ENCODE measurements around the gene MRPL24. TPM values are rescaled to one million over a fixed set of nuclear protein-coding genes. Genes with fewer than 3 reads are reported as not detected.
"Not testable (repeated sequence)": the region's sequence is repeated elsewhere in the genome, so short reads cannot be mapped to it uniquely, and the experiment has no call there.

MRPL24 gene
- total RNA-seq, 2 experiments from 2014 or later = 50.4 to 54.7 TPM

DNA sequence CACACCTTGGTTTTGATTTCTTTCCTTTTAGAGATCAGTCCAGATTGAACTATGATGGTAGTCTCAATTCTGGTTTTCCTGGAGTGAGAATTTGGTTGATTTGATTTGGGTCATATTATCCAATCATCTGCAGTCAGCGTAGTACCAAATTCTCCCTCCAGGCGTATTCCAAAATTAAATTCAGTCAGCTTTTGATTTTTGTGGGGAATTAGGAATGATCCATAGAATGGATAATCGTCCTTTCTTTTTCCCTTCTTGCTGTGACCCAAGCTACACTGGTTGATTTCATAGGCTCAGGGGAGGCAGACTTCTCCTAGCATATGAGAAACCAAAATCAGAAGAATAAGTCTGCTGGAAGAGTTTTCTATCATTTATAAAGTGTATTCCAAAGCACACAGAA lies 31.3 kb upstream of the MRPL24 start:
- H3K4me1 Mint-ChIP-seq = peaks cover 57% of the 10 kb centered on the region
- peaks cover 44% of the 10 kb centered on the region for H3K36me3 Mint-ChIP-seq (ENCODE audit: low read depth)
- CTCF ChIA-PET = interaction anchor here (0.7 to 2.1 kb wide), 4 partner anchors 9 to 46 kb away, joined by 3 to 8 read pairs (median 4); no protein-coding TSS in a partner anchor
- H3K9me3 Mint-ChIP-seq = no peaks in the 10 kb centered on the region
- no peak overlapping the region for H3K27ac Mint-ChIP-seq
- H3K27me3 Mint-ChIP-seq = no peaks in the 10 kb centered on the region
- H3K4me3 Mint-ChIP-seq = no peak overlapping the region
- POLR2A ChIA-PET = no interaction called here
- DNase-seq = no peak

DNA sequence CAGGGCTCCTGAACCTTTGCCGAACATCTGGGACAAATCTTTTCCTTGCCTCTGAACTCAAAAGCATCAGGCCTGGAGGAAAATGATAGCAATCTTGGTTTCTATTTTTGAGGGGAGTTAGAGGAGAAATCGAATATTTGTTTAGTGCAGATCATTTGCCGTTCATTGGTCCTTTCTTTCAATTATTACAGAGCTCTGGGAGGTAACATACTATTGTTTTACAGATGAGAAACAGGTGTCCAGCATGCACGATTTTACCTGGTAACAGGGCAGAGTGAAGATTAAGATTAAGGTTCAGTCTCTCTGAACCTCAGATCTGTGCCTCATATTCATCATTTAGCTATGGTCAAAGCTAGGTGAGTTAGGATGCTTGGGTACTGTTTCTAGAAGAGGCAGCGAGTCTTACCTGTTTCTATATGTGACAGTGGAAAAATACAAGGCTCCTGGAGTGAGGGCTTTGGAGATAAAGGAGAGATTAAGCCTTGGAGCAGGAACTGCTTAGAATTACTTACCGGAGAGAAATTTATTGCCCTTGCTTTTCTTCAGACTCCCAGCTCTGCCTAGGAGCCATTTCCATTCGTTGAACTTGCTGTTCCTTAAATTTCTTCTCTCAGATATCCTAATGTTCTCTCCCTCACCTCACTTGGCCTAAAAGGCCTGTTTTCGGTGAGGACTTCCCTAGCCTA lies 27.9 kb upstream of the MRPL24 start:
- H3K27ac Mint-ChIP-seq = no peak overlapping the region
- peaks cover 55% of the 10 kb centered on the region for H3K4me1 Mint-ChIP-seq
- no peaks in the 10 kb centered on the region for H3K27me3 Mint-ChIP-seq
- no peak overlapping the region for H3K4me3 Mint-ChIP-seq
- ChIA-PET CTCF (interaction anchor here (0.8 to 4.6 kb wide), 4 partner anchors 13 to 43 kb away, joined by 3 to 31 read pairs (median 5); partner anchors contain the start of genes ISG20L2 and METTL25B), POLR2A (no interaction called here)
- no peaks in the 10 kb centered on the region for H3K9me3 Mint-ChIP-seq
- no peak for DNase-seq
- peaks cover 40% of the 10 kb centered on the region for H3K36me3 Mint-ChIP-seq (ENCODE audit: low read depth)

DNA sequence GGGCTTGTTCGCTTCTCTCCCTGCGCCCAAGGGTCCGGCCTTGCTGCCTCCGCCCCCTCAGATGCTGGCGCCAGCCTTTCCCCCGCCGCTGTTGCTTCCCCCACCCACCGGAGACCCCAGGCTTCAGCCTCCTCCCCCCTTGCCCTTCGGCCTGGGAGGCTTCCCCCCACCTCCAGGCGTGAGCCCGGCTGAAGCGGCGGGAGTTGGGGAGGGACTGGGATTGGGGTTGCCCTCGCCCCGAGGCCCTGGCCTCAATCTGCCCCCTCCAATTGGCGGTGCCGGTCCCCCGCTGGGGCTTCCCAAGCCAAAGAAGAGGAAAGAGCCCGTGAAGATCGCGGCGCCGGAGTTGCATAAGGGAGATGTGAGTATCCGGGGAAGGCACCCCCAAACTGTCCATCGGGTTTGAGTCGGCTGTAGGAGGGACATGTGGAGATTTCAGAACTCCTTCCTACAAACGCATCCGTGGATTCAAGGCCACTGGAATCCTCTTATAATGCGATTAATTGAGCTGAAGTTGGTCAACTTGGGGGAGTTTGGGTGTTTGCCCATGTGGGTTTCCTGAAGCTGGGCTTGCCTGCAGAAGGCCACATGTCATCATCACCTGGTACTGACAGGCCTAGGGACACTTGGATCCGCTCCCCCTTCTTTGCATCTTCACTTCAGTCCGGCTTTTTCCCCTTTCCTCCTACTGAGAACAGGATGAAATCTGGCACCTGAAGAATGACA lies 27.2 kb upstream of the MRPL24 start:
- Mint-ChIP-seq H3K4me1 (peaks cover 49% of the 10 kb centered on the region), H3K9me3 (no peaks in the 10 kb centered on the region), H3K27ac (no peak overlapping the region), H3K36me3 (ENCODE audit: low read depth) (peaks cover 33% of the 10 kb centered on the region), H3K4me3 (no peak overlapping the region), H3K27me3 (no peaks in the 10 kb centered on the region)
- DNase-seq = peak; percentile 35
- CTCF ChIA-PET = interaction anchor here (1.0 to 4.6 kb wide), 9 partner anchors 14 to 125 kb away, joined by 3 to 31 read pairs (median 4); partner anchors contain the start of genes HDGF, ISG20L2 and METTL25B
- POLR2A ChIA-PET = interaction anchor here (0.6 to 1.0 kb wide), 3 partner anchors 16 to 39 kb away, joined by 4 to 5 read pairs (median 4); partner anchors contain the start of genes ISG20L2, METTL25B and MRPL24

DNA sequence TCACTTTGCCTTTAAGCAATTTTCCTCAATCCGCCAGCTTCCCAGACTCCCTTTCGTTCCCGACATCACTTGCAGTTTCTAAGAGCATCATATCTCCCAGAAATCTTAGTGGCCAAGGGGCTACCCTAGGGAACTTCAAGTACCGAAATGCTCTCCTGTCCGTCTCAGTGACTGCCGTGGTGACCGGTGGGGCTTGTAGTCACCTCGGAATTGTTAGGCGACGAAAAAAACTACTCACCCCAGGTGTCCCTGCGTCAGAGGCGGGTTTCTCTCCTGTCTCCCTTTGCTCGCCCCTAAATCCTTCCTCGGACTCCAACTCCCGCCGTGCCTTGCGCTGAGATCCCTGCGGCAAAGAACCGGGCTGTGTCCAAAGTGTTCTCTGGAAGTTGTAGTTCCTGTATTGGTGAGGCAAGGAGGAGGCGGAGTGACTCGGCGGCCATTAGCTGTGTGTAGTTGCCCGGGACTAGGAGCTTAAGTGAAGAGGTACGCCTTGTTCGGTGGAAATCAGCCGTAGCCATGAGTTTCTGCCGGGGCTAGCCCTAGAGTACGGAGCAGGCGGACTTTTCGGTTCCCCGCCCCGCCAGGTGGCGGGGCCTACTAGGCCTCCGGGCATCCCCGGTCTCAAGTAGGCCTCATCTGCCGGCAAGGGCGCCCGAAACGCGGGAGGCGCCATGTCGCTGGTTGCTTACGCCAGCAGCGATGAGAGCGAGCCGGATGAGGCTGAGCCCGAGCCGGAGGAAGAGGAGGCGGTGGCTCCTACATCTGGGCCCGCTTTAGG lies 26.4 kb upstream of the MRPL24 start, which contains the start of gene PRCC:
PRCC (plus strand) TSS at position 435 of the 778 bp plus-strand sequence; CDS start at position 672, 237 bp downstream.
- ChIA-PET CTCF (interaction anchor here (0.8 to 4.6 kb wide), 11 partner anchors 12 to 126 kb away, joined by 3 to 31 read pairs (median 5); partner anchors contain the start of genes HDGF, ISG20L2, METTL25B and MRPL24), POLR2A (interaction anchor here (0.6 to 1.0 kb wide), 4 partner anchors 15 to 39 kb away, joined by 4 to 5 read pairs (median 4); partner anchors contain the start of genes ISG20L2, METTL25B and MRPL24)
- H3K27me3 Mint-ChIP-seq = no peaks in the 10 kb centered on the region
- H3K9me3 Mint-ChIP-seq = no peaks in the 10 kb centered on the region
- DNase-seq = peak; percentile 99
- no peak within 1 kb of the TSS for H3K27ac Mint-ChIP-seq
- H3K4me1 Mint-ChIP-seq = peaks cover 41% of the 10 kb centered on the region
- no peak within 1 kb of the TSS for H3K4me3 Mint-ChIP-seq
- H3K36me3 Mint-ChIP-seq (ENCODE audit: low read depth) = peaks cover 26% of the 10 kb centered on the region

DNA sequence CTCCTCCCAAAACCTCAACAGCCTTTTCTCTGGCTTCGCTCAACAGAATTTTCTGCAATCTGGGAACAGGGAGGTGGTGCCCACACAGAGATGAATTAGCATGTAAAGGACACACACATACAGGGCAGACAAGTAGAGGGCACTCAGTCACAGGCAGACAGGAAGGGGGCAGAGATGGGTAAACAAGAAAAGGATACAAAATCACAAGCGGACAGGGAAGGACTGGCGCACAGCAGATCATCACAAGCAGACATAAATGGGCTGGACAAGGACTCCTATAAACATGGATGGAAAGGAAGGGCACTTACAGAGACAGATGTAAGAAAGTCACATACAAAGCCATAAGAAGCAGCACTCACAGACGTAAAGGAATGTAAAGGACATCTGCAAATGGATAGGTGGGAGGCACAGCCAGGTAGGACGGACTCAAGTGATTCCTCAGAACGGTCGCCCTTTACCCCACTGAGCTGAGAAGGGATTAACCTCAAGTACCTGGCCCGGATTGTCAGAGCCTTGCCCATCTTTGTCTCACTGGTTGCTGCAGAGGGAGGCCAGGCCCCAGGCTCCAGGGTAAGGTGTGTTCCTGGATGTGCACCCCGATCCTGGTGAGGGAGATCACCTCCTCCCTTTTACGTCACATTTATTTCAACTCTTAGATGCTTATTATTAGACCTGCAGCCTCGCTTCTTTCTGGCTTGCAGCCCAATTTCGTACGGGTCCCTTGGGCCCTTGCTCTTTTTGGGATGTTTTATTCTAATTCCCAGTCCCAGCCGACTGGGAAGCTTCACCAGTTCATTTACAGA lies 25.6 kb upstream of the MRPL24 start:
- CTCF ChIA-PET = interaction anchor here (0.8 to 4.6 kb wide), 13 partner anchors 11 to 126 kb away, joined by 3 to 31 read pairs (median 5); partner anchors contain the start of genes HDGF, ISG20L2, METTL25B and MRPL24
- POLR2A ChIA-PET = interaction anchor here (0.6 to 1.0 kb wide), 3 partner anchors 25 to 38 kb away, joined by 4 read pairs; partner anchors contain the start of genes ISG20L2, METTL25B and MRPL24
- H3K27ac Mint-ChIP-seq = no peak overlapping the region

DNA sequence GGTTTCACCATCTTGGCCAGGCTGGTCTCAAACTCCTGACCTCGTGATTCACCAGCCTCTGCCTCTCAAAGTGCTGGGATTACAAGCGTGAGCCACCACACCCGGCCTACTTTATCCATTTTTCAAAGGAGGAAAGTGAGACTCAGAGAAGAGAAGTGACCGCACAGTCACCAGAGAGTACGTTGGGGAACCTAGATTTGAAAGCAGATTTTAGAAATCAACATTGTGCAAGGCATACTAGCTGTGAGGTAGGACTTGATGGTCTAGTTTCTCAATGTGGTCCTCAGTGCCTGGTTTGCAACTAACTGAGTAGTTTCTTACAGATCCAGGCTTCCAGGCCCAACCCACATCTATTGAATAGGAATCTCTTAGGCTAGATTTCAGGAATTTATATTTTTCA lies 24.8 kb upstream of the MRPL24 start:
- POLR2A ChIA-PET = no interaction called here
- H3K27ac Mint-ChIP-seq = no peak overlapping the region
- H3K4me3 Mint-ChIP-seq = no peak overlapping the region
- H3K9me3 Mint-ChIP-seq = no peaks in the 10 kb centered on the region
- peaks cover 16% of the 10 kb centered on the region for H3K36me3 Mint-ChIP-seq (ENCODE audit: low read depth)
- CTCF ChIA-PET = interaction anchor here (0.8 to 4.6 kb wide), 4 partner anchors 9 to 94 kb away, joined by 3 to 31 read pairs (median 4); no protein-coding TSS in a partner anchor
- no peaks in the 10 kb centered on the region for H3K27me3 Mint-ChIP-seq
- H3K4me1 Mint-ChIP-seq = peaks cover 30% of the 10 kb centered on the region
- DNase-seq = no peak

More for the DNA sequence above, 25.6 kb upstream of the MRPL24 start:
- DNase-seq = no peak
- Mint-ChIP-seq H3K27me3 (no peaks in the 10 kb centered on the region), H3K36me3 (ENCODE audit: low read depth) (peaks cover 23% of the 10 kb centered on the region), H3K4me1 (peaks cover 38% of the 10 kb centered on the region), H3K4me3 (no peak overlapping the region), H3K9me3 (no peaks in the 10 kb centered on the region)

DNA sequence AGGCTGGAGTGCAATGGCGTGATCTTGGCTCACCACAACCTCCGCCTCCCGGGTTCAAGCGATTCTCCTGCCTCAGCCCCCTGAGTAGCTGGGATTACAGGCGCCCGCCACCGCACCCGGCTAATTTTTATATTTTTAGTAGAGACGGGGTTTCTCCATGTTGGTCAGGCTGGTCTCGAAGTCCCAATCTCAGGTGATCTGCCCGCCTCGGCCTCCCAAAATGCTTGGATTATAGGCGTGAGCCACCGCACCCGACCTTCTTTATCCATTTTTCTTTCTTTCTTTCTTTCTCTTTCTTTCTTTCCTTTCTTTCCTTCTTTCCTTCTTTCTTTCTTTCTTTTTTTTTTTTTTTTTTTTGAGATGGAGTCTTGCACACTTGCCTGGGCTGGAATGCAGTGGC lies 24.2 kb upstream of the MRPL24 start:
- POLR2A ChIA-PET = not testable (repeated sequence)
- CTCF ChIA-PET = interaction anchor here (1.3 to 4.6 kb wide), 3 partner anchors 9 to 95 kb away, joined by 3 to 31 read pairs (median 5); no protein-coding TSS in a partner anchor
- H3K4me1 Mint-ChIP-seq = peaks cover 26% of the 10 kb centered on the region

DNA sequence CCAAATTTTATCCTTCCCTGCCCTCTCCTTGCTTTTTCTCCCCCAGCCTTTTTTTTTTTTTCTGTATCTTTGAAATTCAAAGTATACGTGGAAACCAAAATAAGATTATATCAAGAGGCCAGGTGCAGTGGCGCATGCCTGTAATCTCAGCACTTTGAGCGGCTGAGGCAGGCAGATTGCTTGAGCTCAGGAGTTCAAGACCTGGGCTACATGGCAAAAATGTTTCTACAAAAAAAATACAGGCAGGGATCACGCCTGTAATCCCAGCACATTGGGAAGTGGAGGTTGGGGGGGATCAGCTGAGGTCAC lies 19.9 kb upstream of the MRPL24 start:
- CTCF ChIA-PET = interaction anchor here (0.6 to 1.1 kb wide), 4 partner anchors 9 to 425 kb away, joined by 3 to 6 read pairs (median 4); partner anchors contain the start of genes HDGF and METTL25B
- H3K27ac Mint-ChIP-seq = no peak overlapping the region
- peaks cover 2% of the 10 kb centered on the region for H3K4me1 Mint-ChIP-seq
- no peaks in the 10 kb centered on the region for H3K36me3 Mint-ChIP-seq (ENCODE audit: low read depth)
- no peak overlapping the region for H3K4me3 Mint-ChIP-seq
- no peak for DNase-seq
- H3K9me3 Mint-ChIP-seq = no peaks in the 10 kb centered on the region
- POLR2A ChIA-PET = interaction anchor here (0.6 kb wide), 1 partner anchor 9 kb away, joined by 3 read pairs; the partner anchor contains the start of gene HDGF
- no peaks in the 10 kb centered on the region for H3K27me3 Mint-ChIP-seq

More for the DNA sequence above, 24.2 kb upstream of the MRPL24 start:
- H3K27ac Mint-ChIP-seq, H3K4me3 Mint-ChIP-seq, H3K9me3 Mint-ChIP-seq, H3K27me3 Mint-ChIP-seq, DNase-seq: not testable (repeated sequence)
- peaks cover 14% of the 10 kb centered on the region for H3K36me3 Mint-ChIP-seq (ENCODE audit: low read depth)

DNA sequence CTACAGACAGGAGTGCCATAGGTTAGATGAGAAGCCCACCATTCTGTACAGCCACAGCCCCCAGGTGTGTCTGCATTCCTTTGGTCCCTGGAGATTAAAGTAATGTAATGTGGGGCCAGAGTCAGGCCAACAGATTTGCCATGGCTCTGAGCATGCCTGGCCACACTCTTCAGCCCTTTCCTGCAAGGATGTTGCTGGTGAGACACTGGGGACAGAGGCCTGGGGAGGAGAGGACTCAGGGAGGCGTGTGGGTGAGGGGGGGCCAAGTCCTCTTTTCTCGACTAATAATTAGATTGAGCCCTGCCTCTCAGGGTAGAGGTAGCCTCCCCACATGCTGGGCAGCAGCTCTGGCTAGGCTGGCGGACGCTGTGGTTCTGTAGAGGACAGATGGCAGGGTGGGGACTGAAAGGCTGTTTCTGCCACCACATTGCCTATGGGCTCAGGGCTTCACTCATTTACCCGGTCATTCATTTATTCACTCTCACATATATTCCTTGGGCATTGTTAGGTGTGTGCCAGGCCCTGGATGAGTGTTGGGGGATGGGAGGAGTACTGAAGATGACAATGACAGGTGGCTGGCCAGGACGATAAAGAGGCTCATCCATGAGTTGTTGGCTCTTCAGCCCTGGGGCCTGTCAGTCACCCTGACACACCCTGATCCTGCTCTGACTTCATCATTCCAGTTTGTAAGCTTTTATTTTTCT lies 19.4 kb upstream of the MRPL24 start:
- Mint-ChIP-seq H3K4me1 (no peaks in the 10 kb centered on the region), H3K36me3 (ENCODE audit: low read depth) (no peaks in the 10 kb centered on the region), H3K9me3 (no peaks in the 10 kb centered on the region), H3K27me3 (no peaks in the 10 kb centered on the region), H3K27ac (no peak overlapping the region), H3K4me3 (no peak overlapping the region)
- POLR2A ChIA-PET = interaction anchor here (0.6 kb wide), 1 partner anchor 9 kb away, joined by 3 read pairs; the partner anchor contains the start of gene HDGF
- DNase-seq = no peak
- CTCF ChIA-PET = interaction anchor here (0.6 to 1.1 kb wide), 4 partner anchors 8 to 424 kb away, joined by 3 to 6 read pairs (median 4); partner anchors contain the start of genes HDGF and METTL25B

DNA sequence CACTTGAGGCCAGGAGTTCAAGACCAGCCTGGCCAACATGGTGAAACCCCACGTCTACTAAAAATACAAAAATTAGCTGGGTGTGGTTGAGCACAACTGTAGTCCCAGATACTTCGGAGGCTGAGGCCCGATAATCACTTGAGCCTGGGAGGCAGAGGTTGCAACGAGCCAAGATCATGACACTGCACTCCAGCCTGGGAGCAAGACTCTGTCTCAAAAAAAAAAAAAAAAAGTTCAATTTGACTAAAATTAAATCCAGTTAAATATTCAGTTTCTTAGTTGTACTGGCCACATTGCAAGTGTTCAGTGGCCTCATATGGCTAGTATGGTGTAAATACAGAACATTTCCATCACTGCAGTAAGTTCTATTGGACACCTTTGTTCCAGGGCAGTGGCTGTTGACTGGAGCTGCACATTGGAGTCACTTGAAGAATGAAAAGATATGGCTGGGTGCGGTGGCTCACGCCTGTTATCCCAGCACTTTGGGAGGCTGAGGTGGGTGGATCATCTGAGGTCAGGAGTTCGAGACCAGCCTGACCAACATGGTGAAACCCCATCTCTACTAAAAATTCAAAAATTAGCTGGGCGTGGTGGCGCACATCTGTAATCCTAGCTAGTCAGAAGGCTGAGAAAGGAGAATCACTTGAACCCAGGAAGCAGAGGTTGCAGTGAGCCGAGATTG lies 16.8 kb upstream of the MRPL24 start:
- H3K27me3 Mint-ChIP-seq; H3K9me3 Mint-ChIP-seq; H3K36me3 Mint-ChIP-seq (ENCODE audit: low read depth); DNase-seq; POLR2A ChIA-PET; H3K27ac Mint-ChIP-seq; H3K4me3 Mint-ChIP-seq: not testable (repeated sequence)
- peaks cover 14% of the 10 kb centered on the region for H3K4me1 Mint-ChIP-seq
- CTCF ChIA-PET = interaction anchor here (1.7 kb wide), 1 partner anchor 51 kb away, joined by 3 read pairs; no protein-coding TSS in a partner anchor
